HepG2 (cell line): ENCODE measurements around the gene ATP6V1D. TPM values are rescaled to one million over a fixed set of nuclear protein-coding genes. Genes with fewer than 3 reads are reported as not detected.
A peak's percentile ranks its signal among the peaks of the same experiment; 100 is the strongest.

Experiments
- ATAC-seq: fragments of 200-7000 bp; cut with Tn5 transposase; 3 replicates; pipeline ENCODE4 v1.9.1; 2020; ENCODE audit warnings: mild to moderate bottlenecking, moderate library complexity
- BruUV-seq: library from RNA; stranded (reverse); fragments of 400-500 nt; replicated peaks from 2 replicates; lab custom pipeline; 2021; lab: Mats Ljungman, UMichigan
- CTCF ChIA-PET: fragments of 300-600 bp; formaldehyde crosslinking; extraction: SDS; loops from one replicate; lab custom pipeline; 2021; ENCODE audit warnings: low total read pairs, inconsistent platforms, low intra/inter-chr PET ratio; lab: Yijun Ruan, JAX
- POLR2A ChIA-PET: fragments of 350-600 bp; sonication (Branson Sonifier 250); formaldehyde crosslinking; loops from one replicate; lab custom pipeline; 2020; ENCODE audit warnings: antibody characterized with exemption, inconsistent platforms; lab: Yijun Ruan, JAX
- DNase-seq: peaks from one replicate; pipeline ENCODE4 v3.0.0-alpha.2; 2015; ENCODE audit warnings: low spot score
- FAIRE-seq: peaks from 3 replicates; lab custom pipeline; 2011; peaks lifted over from hg19 to GRCh38; lab: Jason Lieb, UNC
- H2AFZ ChIP-seq: one replicate; pipeline ENCODE4 v1.6.1; 2011; ENCODE audit warnings: low read length, inconsistent platforms
- H3K27ac ChIP-seq: fragments of 300-600 bp; 3 replicates; pipeline ENCODE4 v1.8.0; 2011; ENCODE audit warnings: mixed run types, mild to moderate bottlenecking, mixed read lengths, low read length, inconsistent platforms; ENCODE audit not compliant: insufficient read depth; ENCODE audit errors: extremely low read length
- H3K27me3 ChIP-seq, 2 experiments: fragments of 200-600 bp in 1 of 2; 2 replicates in 1 of 2; 3 replicates in 1 of 2; pipeline versions ENCODE4 v1.6.0 to v1.8.0; 2011; ENCODE audit warnings: low read length in 2 of 2, mild to moderate bottlenecking in 2 of 2, moderate library complexity in 2 of 2, inconsistent platforms in 1 of 2; ENCODE audit not compliant: insufficient read depth in 2 of 2, control insufficient read depth in 1 of 2
- H3K36me3 ChIP-seq, 2 experiments: fragments of 200-600 bp in 1 of 2; replicated peaks in 1 of 2; 2 replicates in 1 of 2; 3 replicates in 1 of 2; pipeline versions ENCODE4 v1.5.1 to v1.8.0; 2011; ENCODE audit warnings: low read length in 2 of 2, inconsistent platforms in 1 of 2; ENCODE audit not compliant: insufficient read depth in 2 of 2, control insufficient read depth in 1 of 2
- H3K4me1 ChIP-seq: 2 replicates; pipeline ENCODE4 v1.5.1; 2012; ENCODE audit warnings: low read length, inconsistent platforms; ENCODE audit not compliant: insufficient read depth
- H3K4me2 ChIP-seq: 2 replicates; pipeline ENCODE4 v1.6.0; 2011; ENCODE audit warnings: low read depth, low read length, inconsistent platforms
- H3K4me3 ChIP-seq, 3 experiments: fragments of 200-600 bp in 1 of 3; sonication (generic), shearing (Covaris generic) in 1 of 3; replicated peaks in 1 of 3; 2 replicates each; pipeline ENCODE4 v1.5.1; 2011 to 2016; ENCODE audit warnings: low read length in 3 of 3, inconsistent platforms in 2 of 3, low read depth in 2 of 3, mild to moderate bottlenecking in 2 of 3, control low read depth in 1 of 3, mixed read lengths in 1 of 3; ENCODE audit not compliant: insufficient read depth in 1 of 3
- H3K79me2 ChIP-seq: one replicate; pipeline ENCODE4 v1.6.1; 2011; ENCODE audit warnings: low read length, inconsistent platforms; ENCODE audit not compliant: insufficient read depth
- H3K9ac ChIP-seq: 2 replicates; pipeline ENCODE4 v1.6.0; 2011; ENCODE audit warnings: mild to moderate bottlenecking, low read depth, low read length, inconsistent platforms; ENCODE audit not compliant: insufficient read depth
- H3K9me3 ChIP-seq: 2 replicates; pipeline ENCODE4 v1.5.1; 2012; ENCODE audit warnings: mild to moderate bottlenecking, low read length
- H4K20me1 ChIP-seq: 2 replicates; pipeline ENCODE4 v1.6.0; 2011; ENCODE audit warnings: inconsistent platforms, mild to moderate bottlenecking, low read length, moderate library complexity; ENCODE audit not compliant: insufficient read depth
- ESRRA ChIP-seq: sonication (generic); formaldehyde crosslinking; IDR thresholded peaks from 2 replicates; pipeline ENCODE4 v1.5.1; 2020; ENCODE audit warnings: mild to moderate bottlenecking, low read depth, missing genetic modification reagents
- GFI1 ChIP-seq: sonication (generic); formaldehyde crosslinking; IDR thresholded peaks from 2 replicates; pipeline ENCODE4 v1.5.0; 2020; ENCODE audit warnings: missing genetic modification reagents, mild to moderate bottlenecking, borderline replicate concordance
- TIGD3 ChIP-seq: sonication (generic); formaldehyde crosslinking; IDR thresholded peaks from 2 replicates; pipeline ENCODE4 v1.5.1; 2020; ENCODE audit warnings: mild to moderate bottlenecking, missing genetic modification reagents, borderline replicate concordance
- ZNF652 ChIP-seq: IDR thresholded peaks from 2 replicates; pipeline ENCODE4 v1.6.1; 2016; ENCODE audit warnings: low read depth, borderline replicate concordance
- WGBS: methylation state at CpG from one replicate; pipeline ENCODE4 v1.1.6; 2017; ENCODE audit warnings: low lambda C conversion rate; 5-methylcytosine and 5-hydroxymethylcytosine counted together
- in situ Hi-C: cut with HindIII; loops from 2 replicates; pipeline ENCODE4 v1.10.0; 2017; ENCODE audit warnings: low pct_unique_long_range_greater_than_20kb; ENCODE audit not compliant: extremely low pct_ligation_motif_present
- intact Hi-C: fragments of 100-400 bp; cut with micrococcal nuclease; formaldehyde crosslinking; loops from one replicate; pipeline ENCODE4 v1.10.0; 2022; ENCODE audit not compliant: unreplicated experiment
- polyA plus RNA-seq, 8 experiments: library from polyadenylated mRNA; depleted of rRNA in 3 of 8; stranded (reverse) in 7 of 8; unstranded in 1 of 8; fragments of >200 nt; fragmentation: Illumina TruSeq in 4 of 8; extraction: Trizol in 4 of 8; gene quantifications; 2 replicates each; pipeline versions ENCODE4 v1.2.1 to v1.2.3, GENCODE V29; 2011 to 2016; ENCODE audit warnings: low read depth in 4 of 8, missing spikeins in 1 of 8, mixed read lengths in 1 of 8; ENCODE audit not compliant: insufficient read depth in 1 of 8
- total RNA-seq, 5 experiments: library from RNA; depleted of rRNA; stranded (reverse); fragments of >200 nt; fragmentation: Illumina TruSeq; extraction: Trizol; gene quantifications; 2 replicates each; pipeline ENCODE4 v1.2.3, GENCODE V29; 2016; ENCODE audit warnings: low read depth in 1 of 5

ATP6V1D gene
- total and polyA plus RNA-seq, 2 of the 13 experiments (the other 11 are each of a cell fraction or from before 2014, with no cell fraction given): 16.8 to 53.9 TPM

GRCh38 chr14:67396381-67396970 lies 36.9 kb upstream of the ATP6V1D start:
- BruUV-seq: no TSS peak
- H3K36me3 ChIP-seq: no peaks in the 10 kb centered on the region
- POLR2A ChIA-PET: no interaction called here
- no peak overlapping the region for H3K4me3 ChIP-seq
- no peak overlapping the region for H3K4me2 ChIP-seq
- intact Hi-C loops (no loop called here), in situ Hi-C loops (no loop called here)
- H2AFZ ChIP-seq: no peak overlapping the region
- H3K27ac ChIP-seq: no peak overlapping the region
- DNase-seq (no peak), FAIRE-seq (no peak), ATAC-seq (no peak)
- H3K9ac ChIP-seq: no peak overlapping the region
- 4% methylated on average over 2 of the region's 2 CpGs for WGBS
- H4K20me1 ChIP-seq: no peaks in the 10 kb centered on the region
- no peaks in the 10 kb centered on the region; a peak in 2 of 5 replicates for H3K27me3 ChIP-seq
- H3K9me3 ChIP-seq: no peaks in the 10 kb centered on the region
- peaks cover 35% of the 10 kb centered on the region for H3K4me1 ChIP-seq
- CTCF ChIA-PET: no interaction called here
- TF ChIP-seq TIGD3 (no peak), ZNF652 (peak; percentile 25; the same call in 1 of the 2 replicates)
- H3K79me2 ChIP-seq: no peaks in the 10 kb centered on the region

DNA sequence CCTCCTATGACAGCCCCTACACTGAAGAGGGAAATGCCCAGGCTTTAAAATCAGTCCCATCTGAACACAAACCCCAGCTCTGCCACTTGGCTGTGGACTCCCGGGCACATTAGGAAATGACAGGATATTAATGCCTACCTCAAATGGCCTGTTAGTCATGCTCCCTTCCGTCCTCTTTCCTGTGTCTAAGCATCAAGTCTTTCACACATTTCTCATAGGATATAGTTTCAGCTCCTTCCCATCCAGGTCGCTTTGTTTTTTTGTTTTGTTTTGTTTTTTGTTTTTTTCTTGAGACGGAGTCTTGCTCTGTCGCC lies 36.2 kb upstream of the ATP6V1D start:
- Histone ChIP-seq H3K9ac (no peak overlapping the region), H3K79me2 (no peaks in the 10 kb centered on the region), H3K4me3 (no peak overlapping the region), H3K4me1 (peaks cover 41% of the 10 kb centered on the region)
- in situ Hi-C loops: no loop called here
- no peak for TF ChIP-seq ESRRA (CRISPR knock-in tag)
- no peak for TF ChIP-seq GFI1
- TF ChIP-seq, all 625 proteins: peak for 0
- intact Hi-C loops: no loop called here
- H3K4me2 ChIP-seq: no peak overlapping the region; the same call in 1 of the 2 replicates
- H3K27me3 ChIP-seq: no peaks in the 10 kb centered on the region; a peak in 2 of 5 replicates
- H3K36me3 ChIP-seq: no peaks in the 10 kb centered on the region
- FAIRE-seq: no peak
- BruUV-seq: no TSS peak
- H2AFZ ChIP-seq: no peak overlapping the region
- ChIA-PET CTCF (no interaction called here), POLR2A (no interaction called here)
- no peak for DNase-seq
- no peaks in the 10 kb centered on the region for H4K20me1 ChIP-seq
- ATAC-seq: no peak
- H3K27ac ChIP-seq: no peak overlapping the region
- no peaks in the 10 kb centered on the region for H3K9me3 ChIP-seq
- 69% methylated on average over 5 of the region's 5 CpGs for WGBS
